HG03097 (cell line): ENCODE results near the gene APAF1.
"Not testable (repeated sequence)": the region's sequence is repeated elsewhere in the genome, so short reads cannot be mapped to it uniquely, and the experiment has no call there.

Experiments used
- ATAC-seq: cut with Tn5 transposase; IDR thresholded peaks from one replicate; pipeline ENCODE4 v1.9.1; 2021; ENCODE audit not compliant: unreplicated experiment, low FRiP score

The APAF1 gene, protein sequence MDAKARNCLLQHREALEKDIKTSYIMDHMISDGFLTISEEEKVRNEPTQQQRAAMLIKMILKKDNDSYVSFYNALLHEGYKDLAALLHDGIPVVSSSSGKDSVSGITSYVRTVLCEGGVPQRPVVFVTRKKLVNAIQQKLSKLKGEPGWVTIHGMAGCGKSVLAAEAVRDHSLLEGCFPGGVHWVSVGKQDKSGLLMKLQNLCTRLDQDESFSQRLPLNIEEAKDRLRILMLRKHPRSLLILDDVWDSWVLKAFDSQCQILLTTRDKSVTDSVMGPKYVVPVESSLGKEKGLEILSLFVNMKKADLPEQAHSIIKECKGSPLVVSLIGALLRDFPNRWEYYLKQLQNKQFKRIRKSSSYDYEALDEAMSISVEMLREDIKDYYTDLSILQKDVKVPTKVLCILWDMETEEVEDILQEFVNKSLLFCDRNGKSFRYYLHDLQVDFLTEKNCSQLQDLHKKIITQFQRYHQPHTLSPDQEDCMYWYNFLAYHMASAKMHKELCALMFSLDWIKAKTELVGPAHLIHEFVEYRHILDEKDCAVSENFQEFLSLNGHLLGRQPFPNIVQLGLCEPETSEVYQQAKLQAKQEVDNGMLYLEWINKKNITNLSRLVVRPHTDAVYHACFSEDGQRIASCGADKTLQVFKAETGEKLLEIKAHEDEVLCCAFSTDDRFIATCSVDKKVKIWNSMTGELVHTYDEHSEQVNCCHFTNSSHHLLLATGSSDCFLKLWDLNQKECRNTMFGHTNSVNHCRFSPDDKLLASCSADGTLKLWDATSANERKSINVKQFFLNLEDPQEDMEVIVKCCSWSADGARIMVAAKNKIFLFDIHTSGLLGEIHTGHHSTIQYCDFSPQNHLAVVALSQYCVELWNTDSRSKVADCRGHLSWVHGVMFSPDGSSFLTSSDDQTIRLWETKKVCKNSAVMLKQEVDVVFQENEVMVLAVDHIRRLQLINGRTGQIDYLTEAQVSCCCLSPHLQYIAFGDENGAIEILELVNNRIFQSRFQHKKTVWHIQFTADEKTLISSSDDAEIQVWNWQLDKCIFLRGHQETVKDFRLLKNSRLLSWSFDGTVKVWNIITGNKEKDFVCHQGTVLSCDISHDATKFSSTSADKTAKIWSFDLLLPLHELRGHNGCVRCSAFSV (N-terminal part only)

DNA sequence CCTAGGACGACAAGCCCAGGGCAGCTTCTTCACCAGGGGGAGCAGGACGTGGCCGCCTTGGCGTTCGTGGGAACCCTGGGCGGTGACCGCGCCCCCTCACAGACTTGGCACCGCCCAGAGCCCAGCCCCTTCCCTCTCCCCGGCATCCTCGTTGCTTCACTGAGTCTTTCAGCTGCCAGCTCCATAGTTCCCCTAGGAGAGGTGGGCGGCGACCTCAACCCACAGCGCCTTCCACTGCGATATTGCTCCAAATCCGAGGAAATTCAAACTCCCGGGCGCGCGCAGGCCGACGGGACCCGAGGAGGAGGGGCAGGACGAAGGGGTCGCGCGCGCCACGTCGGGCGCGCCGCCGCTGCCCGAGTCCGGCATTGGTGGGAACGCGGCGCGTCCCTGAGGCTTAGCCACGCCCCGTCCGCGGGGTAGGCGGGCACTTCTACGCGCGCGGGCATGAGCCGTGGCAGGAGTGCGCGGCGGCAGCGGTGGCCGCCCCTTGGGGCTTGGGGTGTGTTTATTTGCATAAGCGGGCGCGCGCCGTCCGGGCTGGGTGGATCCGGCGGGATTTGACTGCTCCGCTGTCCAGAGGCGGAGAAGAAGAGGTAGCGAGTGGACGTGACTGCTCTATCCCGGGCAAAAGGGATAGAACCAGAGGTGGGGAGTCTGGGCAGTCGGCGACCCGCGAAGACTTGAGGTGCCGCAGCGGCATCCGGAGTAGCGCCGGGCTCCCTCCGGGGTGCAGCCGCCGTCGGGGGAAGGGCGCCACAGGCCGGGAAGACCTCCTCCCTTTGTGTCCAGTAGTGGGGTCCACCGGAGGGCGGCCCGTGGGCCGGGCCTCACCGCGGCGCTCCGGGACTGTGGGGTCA is at the start of gene APAF1, which contains the start of gene IKBIP:
APAF1 (plus strand) TSS at position 579 of the 860 bp plus-strand sequence. CDS start 3,070 bp downstream, outside the sequence.
IKBIP (minus strand) TSS at position 77 of the 860 bp plus-strand sequence. CDS start 87 bp downstream, outside the sequence.
- peak; percentile 79 for ATAC-seq

DNA sequence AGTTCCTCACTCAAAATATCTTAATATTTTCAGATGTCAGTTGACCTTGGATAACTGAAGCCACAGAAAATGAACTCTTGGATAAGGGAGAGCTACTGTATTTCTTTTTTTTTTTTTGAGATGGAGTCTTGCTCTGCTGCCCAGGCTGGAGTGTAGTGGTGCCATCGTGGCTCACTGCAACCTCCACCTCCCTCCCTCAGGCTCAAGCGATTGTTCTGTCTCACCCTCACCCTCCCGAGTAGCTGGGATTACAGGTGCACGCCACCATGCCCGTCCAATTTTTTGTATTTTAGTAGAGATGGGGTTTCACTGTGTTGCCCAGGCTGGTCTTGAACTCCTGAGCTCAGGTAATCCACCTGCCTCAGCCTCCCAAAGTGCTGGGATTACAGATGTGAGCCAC is 47.8 kb upstream of the APAF1 start:
- ATAC-seq: not testable (repeated sequence)

DNA sequence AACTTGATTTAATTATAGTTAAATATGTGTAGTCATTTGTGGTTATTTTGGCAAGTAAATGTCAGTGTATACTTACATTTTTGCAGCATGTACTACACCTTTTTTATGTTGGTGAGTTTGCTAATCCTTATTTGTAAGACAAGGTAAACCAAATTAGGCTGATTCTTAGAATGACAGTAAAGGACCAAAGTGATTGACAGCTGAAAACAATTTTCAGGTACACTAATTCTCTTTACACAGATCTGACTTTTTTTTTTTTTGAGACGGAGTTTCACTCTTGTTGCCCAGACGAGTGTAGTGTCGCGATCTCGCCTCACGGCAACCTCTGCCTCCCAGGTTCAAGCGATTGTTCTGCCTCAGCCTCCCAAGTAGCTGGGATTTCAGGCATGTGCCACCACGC is 43.2 kb upstream of the APAF1 start:
- no peak for ATAC-seq

DNA sequence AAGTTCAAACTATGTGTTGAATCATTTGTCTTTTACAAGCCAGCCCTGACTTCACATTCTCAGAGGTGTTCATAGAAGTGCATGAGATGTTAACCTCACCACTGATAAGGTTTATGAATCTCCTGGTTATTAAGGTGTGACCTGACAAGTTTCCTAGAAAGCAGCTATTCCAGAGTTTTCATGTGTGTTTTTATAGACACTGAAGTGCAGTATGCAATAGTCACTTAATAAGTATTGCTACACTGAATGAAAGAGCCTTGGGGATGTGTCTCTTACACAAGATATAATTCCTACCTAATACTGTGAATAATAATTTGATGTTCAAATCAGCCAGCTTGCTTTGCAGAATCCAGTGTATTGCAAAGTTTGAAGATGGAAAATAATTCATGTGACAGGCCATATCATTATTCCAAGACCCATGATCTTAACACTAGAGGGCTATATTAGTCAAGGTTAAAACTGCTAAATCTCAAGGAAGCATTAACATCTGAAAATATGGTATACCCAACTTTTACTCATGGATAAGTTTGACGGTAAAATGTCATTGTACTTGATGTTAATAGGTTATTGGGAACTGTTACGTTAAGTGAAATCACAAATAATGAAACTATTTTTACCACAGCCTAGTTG is 38.6 kb upstream of the APAF1 start:
- no peak for ATAC-seq

DNA sequence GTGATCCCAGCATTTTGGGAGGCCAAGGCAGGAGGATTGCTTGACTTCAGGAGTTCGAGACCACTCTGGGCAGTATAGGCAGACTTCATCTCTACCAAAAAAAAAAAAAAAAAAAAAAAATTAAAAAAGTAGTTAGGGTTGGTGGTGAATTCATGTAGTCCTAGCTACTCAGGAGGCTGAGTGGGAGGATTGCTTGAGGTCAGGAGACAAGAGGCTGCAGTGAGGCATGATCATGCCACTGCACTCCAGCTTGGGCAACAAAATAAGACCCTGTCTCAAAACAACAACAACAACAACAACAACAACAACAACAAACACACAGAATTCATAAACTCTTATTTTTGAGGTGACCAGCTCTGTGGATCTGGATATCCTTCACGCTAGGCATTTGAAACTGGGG is 34.5 kb upstream of the APAF1 start:
- no peak for ATAC-seq

DNA sequence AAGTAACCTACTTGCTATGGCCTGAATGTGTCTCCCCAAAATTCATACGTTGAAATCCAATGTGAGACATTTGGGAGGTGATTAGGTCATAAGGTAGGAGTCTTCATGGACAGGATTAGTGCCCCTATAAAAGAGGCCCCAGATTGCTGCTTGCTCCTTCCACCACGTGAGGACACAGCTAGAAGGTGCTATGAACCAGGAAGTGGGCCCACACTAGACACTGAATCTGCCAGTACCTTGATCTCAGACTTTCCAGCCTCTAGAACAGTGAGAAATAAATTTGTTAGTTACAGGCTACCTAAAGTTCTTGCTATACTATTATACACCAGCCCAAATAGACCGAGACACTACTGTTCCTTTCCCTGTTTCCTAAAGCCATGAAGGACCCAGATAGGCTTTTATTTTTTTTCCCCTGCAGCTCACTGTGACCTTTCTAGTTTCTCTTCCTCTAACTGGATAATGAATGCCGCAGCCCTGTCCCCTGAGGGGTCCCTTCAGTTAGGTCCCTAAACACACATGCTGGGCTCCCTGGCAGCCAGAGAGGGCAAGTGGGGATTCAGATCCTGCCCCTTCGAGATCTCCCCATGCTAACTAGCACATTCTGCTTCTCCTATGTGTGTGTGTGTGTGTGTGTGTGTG is 32.3 kb upstream of the APAF1 start:
- peak; percentile 77 for ATAC-seq

DNA sequence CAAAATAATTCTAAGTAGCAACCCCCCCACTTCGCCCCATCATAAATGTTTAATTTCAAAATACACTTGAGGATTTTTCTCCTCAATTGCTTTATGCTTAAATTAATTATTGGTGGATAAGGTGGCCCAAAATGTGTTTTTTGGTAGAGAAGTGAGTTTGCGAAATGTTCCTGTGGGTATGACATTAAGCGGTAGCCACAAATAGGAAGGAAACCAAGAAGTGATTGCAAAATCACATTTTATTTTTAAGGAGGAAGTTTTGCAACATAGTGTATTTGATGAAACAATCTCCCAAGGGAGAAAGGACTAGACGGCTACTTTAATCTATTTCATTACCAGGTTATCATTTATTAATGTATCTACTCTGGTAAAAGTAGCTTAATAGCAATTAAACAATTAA is 26.1 kb upstream of the APAF1 start:
- ATAC-seq: no peak

DNA sequence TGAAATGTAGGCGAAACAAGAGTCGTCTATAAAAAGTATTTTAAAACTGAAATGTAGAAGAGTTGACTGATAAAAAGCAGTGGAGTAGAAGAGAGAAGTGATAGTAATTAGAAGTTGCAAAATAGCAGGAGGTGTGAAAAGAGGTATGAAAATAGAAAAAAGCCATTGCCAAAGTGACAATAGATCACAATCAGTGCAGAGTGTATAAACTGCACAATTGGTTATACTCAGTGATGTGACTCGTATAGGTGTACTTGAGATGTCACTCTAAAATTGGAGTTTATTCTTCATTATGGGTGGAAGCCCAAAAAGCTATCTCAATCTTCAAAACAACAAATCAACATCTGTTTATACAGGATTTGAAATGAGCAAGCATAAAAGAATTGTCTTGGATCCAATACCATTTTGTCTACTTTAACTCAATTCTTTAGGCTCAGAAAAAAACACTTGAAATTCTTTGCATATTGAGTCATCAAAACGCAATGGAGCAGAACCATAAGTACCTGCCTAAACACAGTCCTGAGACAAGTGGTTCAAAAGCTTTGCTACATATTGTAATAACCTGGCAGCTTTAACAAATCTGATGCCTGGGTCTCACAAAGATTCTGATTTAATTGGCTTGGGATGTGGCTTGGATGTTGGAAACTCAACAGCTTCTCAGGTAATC is 9.3 kb upstream of the APAF1 start:
- ATAC-seq: no peak

DNA sequence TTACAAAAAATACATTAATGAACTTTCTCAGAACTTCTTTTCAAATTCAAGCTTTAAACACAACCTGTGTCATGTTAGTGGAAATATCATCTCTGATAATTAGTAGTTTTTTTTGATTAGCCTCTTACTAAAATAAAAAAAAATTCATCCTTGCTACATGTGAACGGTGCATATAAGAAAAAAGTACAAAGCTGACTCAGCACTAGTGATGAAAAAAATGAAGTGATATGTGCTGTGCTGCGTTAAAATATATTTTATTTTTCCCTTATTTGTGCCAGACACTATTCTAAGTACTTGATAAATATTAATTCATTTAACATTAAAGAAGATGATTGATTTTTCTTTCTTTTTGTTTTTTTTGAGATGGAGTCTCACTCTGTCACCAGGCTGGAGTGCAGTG is 8.0 kb upstream of the APAF1 start:
- ATAC-seq: no peak

DNA sequence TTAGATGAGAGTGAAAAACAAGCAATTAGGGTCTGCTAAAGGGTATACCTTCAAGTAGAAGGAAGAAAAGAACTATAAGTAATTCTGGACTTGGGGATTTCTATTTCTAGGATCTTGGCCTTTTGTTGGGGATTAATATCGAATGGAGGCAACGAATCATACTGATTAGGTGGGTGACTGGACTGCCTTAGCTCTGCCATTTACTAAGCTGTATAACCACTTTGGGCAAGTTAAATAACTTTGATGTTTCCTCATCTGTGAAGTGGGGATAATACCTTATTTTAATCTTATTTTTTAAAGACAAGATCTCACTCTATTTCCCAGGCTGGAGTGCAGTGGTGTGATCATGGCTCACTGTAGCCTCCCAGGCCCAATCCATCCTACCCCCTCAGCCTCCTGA is 7.1 kb upstream of the APAF1 start:
- ATAC-seq: no peak

DNA sequence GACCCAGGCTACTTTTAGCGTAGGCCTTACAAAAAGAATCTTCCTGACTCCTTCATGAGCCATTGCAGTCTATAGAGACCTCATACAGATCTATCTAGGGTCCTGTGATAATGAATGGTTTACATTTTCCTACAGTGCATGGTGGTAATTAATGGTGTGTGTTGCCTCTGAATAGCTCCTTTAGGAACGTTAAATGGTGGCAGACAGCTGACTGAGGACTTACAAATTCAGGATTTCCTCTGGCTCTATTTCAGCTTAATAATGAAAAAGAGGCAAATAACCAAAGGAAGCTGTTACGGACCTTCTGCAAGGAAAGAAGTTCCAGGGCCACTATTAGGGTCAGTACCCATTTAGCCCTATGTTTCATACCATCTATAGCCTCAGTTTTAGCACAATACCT is 5.6 kb upstream of the APAF1 start:
- no peak for ATAC-seq

DNA sequence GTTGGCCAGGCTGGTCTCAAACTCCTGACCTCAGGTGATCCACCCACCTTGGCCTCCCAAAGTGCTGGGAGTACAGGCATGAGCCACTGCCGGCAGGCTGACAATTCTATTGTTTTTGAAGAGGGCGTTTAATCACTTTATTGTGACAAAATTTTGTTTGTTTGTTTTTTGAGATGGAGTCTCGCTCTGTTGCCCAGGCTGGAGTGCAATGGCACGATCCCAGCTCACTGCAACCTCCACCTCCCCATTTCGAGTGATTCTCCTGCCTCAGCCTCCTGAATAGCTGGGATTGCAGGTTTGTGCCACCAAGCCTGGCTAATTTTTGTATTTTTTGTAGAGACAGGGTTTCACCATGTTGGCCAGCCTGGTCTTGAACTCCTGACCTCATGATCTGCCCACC is 2.3 kb upstream of the APAF1 start:
- ATAC-seq: not testable (repeated sequence)

DNA sequence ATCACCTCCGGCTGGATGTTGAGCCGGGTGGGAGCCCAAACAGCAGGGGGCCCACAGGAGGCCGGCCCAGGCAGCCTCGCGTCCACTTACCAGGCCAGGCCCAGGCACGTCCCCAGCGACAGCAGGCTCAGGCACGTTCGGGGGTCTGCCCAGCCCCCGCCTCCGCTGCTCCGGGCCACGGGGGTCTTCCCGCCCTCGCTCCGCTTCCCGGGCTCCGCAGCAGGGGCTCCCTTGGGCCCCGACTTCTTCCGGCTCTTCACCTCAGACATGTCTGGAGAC is 718 bp upstream of the APAF1 start:
- ATAC-seq: peak; percentile 20

DNA sequence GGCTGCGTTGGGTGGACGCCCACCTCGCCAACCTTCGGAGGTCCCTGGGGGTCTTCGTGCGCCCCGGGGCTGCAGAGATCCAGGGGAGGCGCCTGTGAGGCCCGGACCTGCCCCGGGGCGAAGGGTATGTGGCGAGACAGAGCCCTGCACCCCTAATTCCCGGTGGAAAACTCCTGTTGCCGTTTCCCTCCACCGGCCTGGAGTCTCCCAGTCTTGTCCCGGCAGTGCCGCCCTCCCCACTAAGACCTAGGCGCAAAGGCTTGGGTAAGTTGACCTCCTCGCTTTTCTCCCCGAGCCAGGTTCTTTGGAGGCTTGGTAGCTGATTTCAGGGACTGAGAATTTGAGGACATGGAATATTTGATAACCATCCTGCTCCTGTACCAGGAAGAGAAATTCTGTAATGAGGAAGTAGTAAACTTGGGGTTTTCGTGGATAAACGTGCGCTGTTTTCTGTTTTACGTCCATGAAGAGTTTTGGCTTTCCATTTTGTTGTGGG is 530 bp downstream of the APAF1 start:
- no peak for ATAC-seq

DNA sequence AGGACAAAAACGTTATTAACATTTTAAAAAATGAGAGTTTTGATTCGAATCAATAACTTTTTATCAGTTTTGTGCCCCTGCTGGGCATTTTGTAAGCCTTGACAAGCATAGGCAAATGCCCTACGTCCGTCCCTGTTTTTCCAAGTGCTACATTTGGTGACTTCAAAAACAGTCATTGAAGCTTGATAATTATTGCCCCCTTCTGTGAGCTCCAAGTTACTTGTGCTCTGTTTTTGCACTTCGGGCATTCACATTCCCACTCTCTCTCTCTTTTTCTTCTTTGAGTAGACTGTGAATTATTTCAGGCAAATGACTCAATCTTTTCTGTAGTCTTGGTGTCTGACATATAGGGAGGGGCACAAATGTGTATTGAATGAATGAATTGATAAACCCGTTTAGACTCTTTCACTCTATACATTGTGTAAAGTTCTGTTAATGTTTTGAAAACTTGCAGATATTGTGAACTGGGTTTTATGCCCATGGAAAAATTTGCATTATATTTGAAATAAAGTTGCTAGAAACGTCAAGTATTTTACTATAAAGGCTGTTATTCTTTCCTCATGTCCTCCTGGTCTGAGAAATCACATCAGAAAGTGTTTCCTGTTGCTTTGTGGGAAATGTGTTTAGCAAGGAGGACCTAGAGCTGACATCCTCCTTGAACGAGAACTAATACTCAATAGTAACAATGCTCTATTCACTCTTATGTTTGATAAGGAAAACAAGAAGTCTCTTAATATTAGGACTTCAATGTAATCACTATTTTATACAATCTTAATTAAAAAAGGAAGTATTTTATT is 1.4 kb downstream of the APAF1 start:
- no peak for ATAC-seq

DNA sequence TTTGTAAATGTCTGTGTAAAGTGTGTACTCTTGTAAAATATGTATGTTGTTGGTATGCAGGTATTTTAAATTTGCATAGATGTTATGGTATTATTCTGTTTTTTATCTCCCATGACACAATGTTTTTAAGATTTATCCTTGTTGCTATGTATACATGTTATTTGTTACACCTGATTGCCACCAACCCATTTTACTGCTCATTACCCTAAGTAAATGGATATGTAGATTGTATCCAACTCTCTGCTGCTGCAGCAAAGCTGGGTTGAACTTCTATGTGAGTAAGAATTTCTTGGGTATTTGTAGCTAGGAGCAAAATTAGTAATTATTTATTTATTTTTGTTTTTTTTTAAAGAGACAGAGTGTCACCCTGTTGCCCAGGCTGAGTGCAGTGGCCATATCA is 6.2 kb downstream of the APAF1 start:
- no peak for ATAC-seq

DNA sequence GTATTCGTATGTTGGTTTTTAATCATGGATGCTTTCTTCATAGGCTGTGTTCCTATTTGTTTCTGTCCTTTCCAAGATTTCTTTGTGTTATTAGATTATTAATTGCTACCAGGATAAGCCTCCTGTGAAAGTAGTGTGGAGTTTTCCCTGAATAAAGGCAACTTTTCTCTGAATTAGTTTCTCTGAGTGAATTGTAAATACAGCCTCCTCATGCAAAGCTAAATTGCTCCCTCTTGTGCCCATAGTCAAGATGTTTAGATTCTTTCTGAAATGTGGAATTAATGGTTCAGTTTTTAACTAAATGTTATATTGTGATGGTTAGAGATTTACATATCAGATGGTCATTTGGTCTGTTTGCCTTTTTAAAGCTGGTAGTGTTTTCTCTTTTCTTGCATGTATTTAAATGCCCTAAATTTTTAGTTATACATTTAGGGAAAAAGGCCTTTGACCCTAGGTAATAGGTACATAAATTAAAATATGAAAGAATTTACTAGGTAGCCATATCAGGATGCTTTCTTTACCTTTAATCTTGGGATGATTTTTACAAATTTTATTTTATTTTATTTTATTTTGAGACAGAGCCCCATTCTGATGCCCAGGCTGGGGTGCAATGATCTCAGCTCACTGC is 8.9 kb downstream of the APAF1 start:
- no peak for ATAC-seq
